Endothelial cell of umbilical vein (primary cell): ENCODE results near the gene SMIM38.
"Not testable (repeated sequence)": the region's sequence is repeated elsewhere in the genome, so short reads cannot be mapped to it uniquely, and the experiment has no call there.

Experiments
- EZH2 ChIP-seq: IDR thresholded peaks from 2 replicates; pipeline ENCODE4 v1.6.1; 2012; ENCODE audit warnings: borderline replicate concordance, low read depth, mild to moderate bottlenecking, moderate library complexity, low read length, inconsistent platforms; ENCODE audit not compliant: severe bottlenecking
- MYC ChIP-seq: IDR thresholded peaks from one replicate; pipeline ENCODE4 v1.6.1; 2011; ENCODE audit warnings: mild to moderate bottlenecking, low read depth, low read length
- TF ChIP-seq, protein P1 (sequence below), 2 donors: IDR thresholded peaks; 1 replicate in 1 of 2; 2 replicates in 1 of 2; pipeline ENCODE4 v1.5.1; 2011; ENCODE audit warnings: low read length in 2 of 2, mild to moderate bottlenecking in 2 of 2, moderate library complexity in 2 of 2, control low read depth in 1 of 2, inconsistent platforms in 1 of 2, low read depth in 1 of 2; ENCODE audit not compliant: insufficient read depth in 1 of 2; ENCODE audit errors: extremely low read depth in 1 of 2

DNA sequence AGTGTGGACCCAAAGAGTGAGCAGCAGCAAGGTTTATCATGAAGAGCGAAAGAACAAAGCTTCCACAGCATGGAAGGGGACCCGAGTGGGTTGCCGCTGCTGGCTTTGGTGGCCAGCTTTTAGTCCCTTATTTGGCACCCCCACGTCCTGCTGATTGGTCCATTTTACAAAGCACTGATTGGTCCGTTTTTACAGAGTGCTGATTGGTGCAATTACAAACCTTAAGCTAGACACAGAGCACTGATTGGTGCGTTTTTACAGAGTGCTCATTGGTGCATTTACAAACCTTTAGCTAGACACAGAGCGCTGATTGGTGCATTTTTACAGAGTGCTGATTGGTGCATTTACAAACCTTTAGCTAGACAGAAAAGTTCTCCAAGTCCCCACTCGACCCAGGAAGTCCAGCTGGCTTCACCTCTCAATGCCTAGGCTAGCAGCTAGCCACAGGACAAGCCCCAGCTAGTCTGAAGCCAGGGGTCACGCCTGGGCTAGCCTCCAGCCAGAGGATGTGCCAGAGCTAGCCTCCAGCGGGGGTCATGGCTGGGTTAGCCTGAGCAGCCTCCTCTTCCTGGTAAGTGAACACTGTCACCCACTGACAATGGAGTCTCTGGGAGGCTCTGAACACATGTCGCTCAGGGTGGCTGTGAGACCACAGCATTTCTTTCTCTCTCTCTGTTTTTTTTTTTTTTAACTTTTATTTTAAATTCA, 6.2 kb upstream of the SMIM38 start:
- not testable (repeated sequence) for TF ChIP-seq MYC, EZH2
- TF ChIP-seq, protein P1, sequence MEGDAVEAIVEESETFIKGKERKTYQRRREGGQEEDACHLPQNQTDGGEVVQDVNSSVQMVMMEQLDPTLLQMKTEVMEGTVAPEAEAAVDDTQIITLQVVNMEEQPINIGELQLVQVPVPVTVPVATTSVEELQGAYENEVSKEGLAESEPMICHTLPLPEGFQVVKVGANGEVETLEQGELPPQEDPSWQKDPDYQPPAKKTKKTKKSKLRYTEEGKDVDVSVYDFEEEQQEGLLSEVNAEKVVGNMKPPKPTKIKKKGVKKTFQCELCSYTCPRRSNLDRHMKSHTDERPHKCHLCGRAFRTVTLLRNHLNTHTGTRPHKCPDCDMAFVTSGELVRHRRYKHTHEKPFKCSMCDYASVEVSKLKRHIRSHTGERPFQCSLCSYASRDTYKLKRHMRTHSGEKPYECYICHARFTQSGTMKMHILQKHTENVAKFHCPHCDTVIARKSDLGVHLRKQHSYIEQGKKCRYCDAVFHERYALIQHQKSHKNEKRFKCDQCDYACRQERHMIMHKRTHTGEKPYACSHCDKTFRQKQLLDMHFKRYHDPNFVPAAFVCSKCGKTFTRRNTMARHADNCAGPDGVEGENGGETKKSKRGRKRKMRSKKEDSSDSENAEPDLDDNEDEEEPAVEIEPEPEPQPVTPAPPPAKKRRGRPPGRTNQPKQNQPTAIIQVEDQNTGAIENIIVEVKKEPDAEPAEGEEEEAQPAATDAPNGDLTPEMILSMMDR (IDR thresholded peaks at IDR 0.05; ENCODE audit: extremely low read depth in 1 of 2, insufficient read depth in 1 of 2, low read depth in 1 of 2, low read length in 2 of 2), result not testable (repeated sequence)
